Measurements from ENCODE around the gene PLN. TPM values are rescaled to one million over a fixed set of nuclear protein-coding genes. Genes with fewer than 3 reads are reported as not detected.

The PLN gene
- total RNA-seq, 1 donor from 2014 or later: 33.9 TPM

DNA sequence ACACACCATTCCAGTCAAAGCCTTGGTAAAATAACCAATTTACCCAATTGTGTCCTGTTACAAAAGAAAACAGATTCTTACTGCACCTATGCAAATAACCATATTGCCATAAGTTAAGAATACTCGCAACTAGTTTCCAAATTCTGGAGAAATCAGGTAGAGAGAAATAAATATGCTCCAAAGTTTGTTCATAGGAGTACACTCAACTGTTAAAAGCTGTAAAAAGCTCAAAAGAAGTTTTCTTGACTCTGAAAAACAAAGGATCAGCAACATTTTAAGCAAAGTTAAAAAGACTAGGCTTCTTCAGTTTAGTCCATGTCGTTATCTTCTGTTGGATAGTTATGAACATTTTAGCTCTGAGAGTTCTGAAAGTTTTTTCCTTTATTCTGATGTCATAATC is 55.3 kb downstream of the PLN start:
- Histone ChIP-seq H3K9me3 (no peaks in the 10 kb centered on the region), H3K4me1 (no peaks in the 10 kb centered on the region), H3K36me3 (no peaks in the 10 kb centered on the region), H3K27ac (no peak overlapping the region), H3K27me3 (no peaks in the 10 kb centered on the region), H3K4me3 (no peak overlapping the region)
- DNase-seq (ENCODE audit: extremely low spot score in 2 of 2): no peak
- intact Hi-C loops (cut with DNase I): no loop called here
- TF ChIP-seq POLR2AphosphoS5 (IDR thresholded peaks at IDR 0.05; ENCODE audit: insufficient read depth in 1 of 2, low read depth in 1 of 2): no peak
- TF ChIP-seq POLR2A (IDR thresholded peaks at IDR 0.05): no peak
- TF ChIP-seq, protein P1, sequence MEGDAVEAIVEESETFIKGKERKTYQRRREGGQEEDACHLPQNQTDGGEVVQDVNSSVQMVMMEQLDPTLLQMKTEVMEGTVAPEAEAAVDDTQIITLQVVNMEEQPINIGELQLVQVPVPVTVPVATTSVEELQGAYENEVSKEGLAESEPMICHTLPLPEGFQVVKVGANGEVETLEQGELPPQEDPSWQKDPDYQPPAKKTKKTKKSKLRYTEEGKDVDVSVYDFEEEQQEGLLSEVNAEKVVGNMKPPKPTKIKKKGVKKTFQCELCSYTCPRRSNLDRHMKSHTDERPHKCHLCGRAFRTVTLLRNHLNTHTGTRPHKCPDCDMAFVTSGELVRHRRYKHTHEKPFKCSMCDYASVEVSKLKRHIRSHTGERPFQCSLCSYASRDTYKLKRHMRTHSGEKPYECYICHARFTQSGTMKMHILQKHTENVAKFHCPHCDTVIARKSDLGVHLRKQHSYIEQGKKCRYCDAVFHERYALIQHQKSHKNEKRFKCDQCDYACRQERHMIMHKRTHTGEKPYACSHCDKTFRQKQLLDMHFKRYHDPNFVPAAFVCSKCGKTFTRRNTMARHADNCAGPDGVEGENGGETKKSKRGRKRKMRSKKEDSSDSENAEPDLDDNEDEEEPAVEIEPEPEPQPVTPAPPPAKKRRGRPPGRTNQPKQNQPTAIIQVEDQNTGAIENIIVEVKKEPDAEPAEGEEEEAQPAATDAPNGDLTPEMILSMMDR (IDR thresholded peaks at IDR 0.05): no peak

DNA sequence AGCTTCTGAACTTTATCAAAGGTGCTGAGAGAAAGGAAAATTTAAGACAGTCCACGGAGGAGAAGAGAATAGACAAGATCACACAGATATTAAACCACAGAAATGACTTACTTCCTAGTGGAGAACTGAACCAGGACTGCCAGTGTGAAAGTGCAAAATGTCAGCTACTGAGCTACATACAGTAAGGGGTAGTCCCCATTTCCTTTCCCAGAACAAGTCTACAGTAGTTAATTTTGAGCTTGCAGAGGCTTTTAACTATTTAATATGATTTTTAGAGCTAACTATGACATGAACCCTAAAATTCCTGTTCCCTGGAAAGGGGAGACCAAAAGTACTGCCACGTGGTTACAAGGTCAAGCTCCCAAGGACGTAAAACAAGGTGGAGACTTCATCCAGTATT is 58.2 kb downstream of the PLN start:
- no peaks in the 10 kb centered on the region for H3K9me3 ChIP-seq
- TF ChIP-seq POLR2A (IDR thresholded peaks at IDR 0.05) (no peak), POLR2AphosphoS5 (IDR thresholded peaks at IDR 0.05; ENCODE audit: insufficient read depth in 1 of 2, low read depth in 1 of 2) (no peak)
- TF ChIP-seq, protein P1 (IDR thresholded peaks at IDR 0.05): no peak
- no peaks in the 10 kb centered on the region for H3K27me3 ChIP-seq
- no peaks in the 10 kb centered on the region for H3K4me1 ChIP-seq
- intact Hi-C loops (cut with DNase I): no loop called here
- H3K27ac ChIP-seq: no peak overlapping the region
- DNase-seq (ENCODE audit: extremely low spot score in 2 of 2): no peak
- no peak overlapping the region for H3K4me3 ChIP-seq
- no peaks in the 10 kb centered on the region for H3K36me3 ChIP-seq

DNA sequence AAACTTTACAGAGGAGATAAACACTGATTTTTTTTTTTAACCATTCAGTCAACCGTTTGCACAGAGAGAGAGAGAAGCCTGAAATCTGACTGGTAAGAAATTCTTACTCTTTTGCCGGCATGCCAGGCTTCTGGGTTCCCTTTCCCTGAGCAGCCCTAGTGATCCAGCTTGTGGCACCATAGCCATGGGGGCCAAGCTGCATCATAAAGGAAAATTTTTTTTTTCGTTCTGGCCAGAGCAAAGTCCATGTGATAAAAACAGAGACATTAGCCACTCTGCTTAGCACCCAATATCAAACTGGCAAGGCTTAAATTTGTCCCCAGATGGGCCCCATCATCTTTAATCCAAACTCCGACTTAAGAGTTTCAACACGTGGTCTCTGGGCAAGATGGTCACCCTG is 58.8 kb downstream of the PLN start:
- no peak for DNase-seq (ENCODE audit: extremely low spot score in 2 of 2)
- Histone ChIP-seq H3K9me3 (no peaks in the 10 kb centered on the region), H3K4me3 (no peak overlapping the region), H3K27me3 (no peaks in the 10 kb centered on the region), H3K27ac (no peak overlapping the region), H3K36me3 (no peaks in the 10 kb centered on the region), H3K4me1 (no peaks in the 10 kb centered on the region)
- TF ChIP-seq, protein P1 (IDR thresholded peaks at IDR 0.05): no peak
- TF ChIP-seq POLR2AphosphoS5 (IDR thresholded peaks at IDR 0.05; ENCODE audit: insufficient read depth in 1 of 2, low read depth in 1 of 2) (no peak), POLR2A (IDR thresholded peaks at IDR 0.05) (no peak)
- intact Hi-C loops (cut with DNase I): no loop called here

Other genes starting within 250 kb of the PLN start
- 11.8 TPM for gene CEP85L, start 103.3 kb downstream of the PLN start, total RNA-seq

All from vagina (tissue), 2 donors.